HCT116 (cell line): ENCODE results near the gene BRD2. TPM values are rescaled to one million over a fixed set of nuclear protein-coding genes. Genes with fewer than 3 reads are reported as not detected.
A peak's percentile ranks its signal among the peaks of the same experiment; 100 is the strongest.

Experiments used
- ATAC-seq: fragments of 200-7000 bp; cut with Tn5 transposase; 2 replicates; pipeline ENCODE4 v1.9.1; 2020; ENCODE audit warnings: mild to moderate bottlenecking, moderate library complexity
- BruUV-seq: library from RNA; stranded (reverse); fragments of 400-500 nt; replicated peaks from 2 replicates; lab custom pipeline; 2021; lab: Mats Ljungman, UMichigan
- CTCF ChIA-PET: fragments of 300-600 bp; sonication (Branson Sonifier 250); formaldehyde crosslinking; loops from one replicate; lab custom pipeline; 2021; ENCODE audit warnings: antibody characterized with exemption; lab: Charles Lee
- POLR2A ChIA-PET: fragments of 300-600, 350-600 bp; sonication (Branson Sonifier 250); formaldehyde crosslinking; loops from one replicate; lab custom pipeline; 2021; ENCODE audit warnings: antibody characterized with exemption; lab: Charles Lee
- RAD21 ChIA-PET, 2 experiments: fragments of 300-600 bp; sonication (Branson Sonifier 250); formaldehyde crosslinking; loops; one replicate each; lab custom pipeline; 2023; ENCODE audit warnings: low total read pairs in 2 of 2; ENCODE audit not compliant: uncharacterized antibody in 2 of 2, unreplicated experiment in 2 of 2, low non-redundant PET in 1 of 2; lab: Charles Lee
- DNase-seq: peaks from one replicate; pipeline ENCODE4 v3.0.0-alpha.2; 2010; ENCODE audit warnings: low read depth, low spot score
- H2AFZ ChIP-seq: fragments of 200-600 bp; shearing (Covaris generic), sonication (generic); 2 replicates; pipeline ENCODE4 v1.6.1; 2017; ENCODE audit warnings: low read depth, mixed run types, mixed read lengths, antibody characterized with exemption, low read length; ENCODE audit not compliant: poor library complexity, severe bottlenecking
- H3K27ac ChIP-seq: 2 replicates; pipeline ENCODE4 v1.5.1; 2012; ENCODE audit warnings: low read depth, low read length
- H3K27me3 ChIP-seq: fragments of 200-600 bp; sonication (generic); 2 replicates; pipeline ENCODE4 v1.6.1; 2016; ENCODE audit warnings: mixed run types, low read length, mixed read lengths; ENCODE audit not compliant: insufficient read depth
- H3K36me3 ChIP-seq, 2 experiments: fragments of 200-500 bp in 1 of 2; fragments of 200-600 bp in 1 of 2; sonication (Bioruptor generic) in 1 of 2; sonication (generic) in 1 of 2; 2 replicates each; pipeline versions ENCODE4 v1.5.1 to v1.6.1; 2014 to 2016; ENCODE audit warnings: low read length in 2 of 2, inconsistent platforms in 1 of 2, mixed read lengths in 1 of 2, mixed run types in 1 of 2; ENCODE audit not compliant: insufficient read depth in 2 of 2, control insufficient read depth in 1 of 2
- H3K4me1 ChIP-seq, 2 experiments: fragments of 200-600 bp in 1 of 2; sonication (generic) in 1 of 2; 2 replicates each; pipeline versions ENCODE4 v1.5.1 to v1.6.1; 2012 to 2017; ENCODE audit warnings: low read length in 2 of 2, inconsistent platforms in 1 of 2, mild to moderate bottlenecking in 1 of 2, mixed read lengths in 1 of 2, mixed run types in 1 of 2, moderate library complexity in 1 of 2; ENCODE audit not compliant: insufficient read depth in 2 of 2, control insufficient read depth in 1 of 2
- H3K4me2 ChIP-seq: fragments of 200-600 bp; sonication (generic); 2 replicates; pipeline ENCODE4 v1.6.1; 2017; ENCODE audit warnings: mixed run types, low read length, mixed read lengths
- H3K4me3 ChIP-seq, 2 experiments: fragments of 200-600 bp in 1 of 2; sonication (generic) in 1 of 2; replicated peaks in 1 of 2; 2 replicates each; pipeline ENCODE4 v1.5.1; 2011 to 2016; ENCODE audit warnings: low read length in 2 of 2, control low read depth in 1 of 2, low read depth in 1 of 2, mild to moderate bottlenecking in 1 of 2, mixed read lengths in 1 of 2, mixed run types in 1 of 2
- H3K79me2 ChIP-seq: fragments of 200-600 bp; sonication (generic); 2 replicates; pipeline ENCODE4 v1.6.1; 2017; ENCODE audit warnings: mild to moderate bottlenecking, mixed run types, low read length, moderate library complexity, mixed read lengths; ENCODE audit not compliant: insufficient read depth
- H3K9ac ChIP-seq: fragments of 200-600 bp; sonication (generic); 2 replicates; pipeline ENCODE4 v1.6.1; 2016; ENCODE audit warnings: low read length, mixed read lengths
- H3K9me2 ChIP-seq: fragments of 200-600 bp; sonication (generic), shearing (Covaris generic); 2 replicates; pipeline ENCODE4 v1.6.1; 2017; ENCODE audit warnings: mixed run types, mild to moderate bottlenecking, moderate library complexity; ENCODE audit not compliant: insufficient read depth
- H3K9me3 ChIP-seq, 2 experiments: fragments of 200-500 bp in 1 of 2; fragments of 200-600 bp in 1 of 2; sonication (Bioruptor generic) in 1 of 2; sonication (generic) in 1 of 2; 2 replicates each; pipeline ENCODE4 v1.6.1; 2014 to 2017; ENCODE audit warnings: low read length in 2 of 2, mixed read lengths in 2 of 2, inconsistent platforms in 1 of 2, low read depth in 1 of 2, mild to moderate bottlenecking in 1 of 2, mixed run types in 1 of 2, moderate library complexity in 1 of 2; ENCODE audit not compliant: control insufficient read depth in 1 of 2, insufficient read depth in 1 of 2
- H4K20me1 ChIP-seq: fragments of 200-600 bp; sonication (generic), shearing (Covaris generic); 2 replicates; pipeline ENCODE4 v1.6.1; 2017; ENCODE audit warnings: mixed run types, mild to moderate bottlenecking, moderate library complexity; ENCODE audit not compliant: insufficient read depth
- CBX3 ChIP-seq: IDR thresholded peaks from 2 replicates; pipeline ENCODE4 v1.6.1; 2012; ENCODE audit warnings: low read depth
- CEBPB ChIP-seq: IDR thresholded peaks from 2 replicates; pipeline ENCODE4 v1.6.1; 2012; ENCODE audit warnings: low read depth
- EZH2 ChIP-seq: fragments of 200-600 bp; sonication (generic); IDR thresholded peaks from 2 replicates; pipeline ENCODE4 v1.6.1; 2017; ENCODE audit warnings: antibody characterized with exemption, mixed run types
- POLR2AphosphoS5 ChIP-seq: IDR thresholded peaks from 2 replicates; pipeline ENCODE4 v1.6.1; 2011; ENCODE audit warnings: mild to moderate bottlenecking, low read depth, low read length, moderate library complexity
- REST ChIP-seq: IDR thresholded peaks from 2 replicates; pipeline ENCODE4 v1.6.1; 2012; ENCODE audit warnings: low read depth
- YY1 ChIP-seq: IDR thresholded peaks from 2 replicates; pipeline ENCODE4 v1.6.1; 2011; ENCODE audit warnings: low read length, low read depth, moderate library complexity, mild to moderate bottlenecking; ENCODE audit not compliant: insufficient replicate concordance; ENCODE audit errors: extremely low read depth
- intact Hi-C: fragments of 100-400 bp; cut with micrococcal nuclease; formaldehyde crosslinking; loops from 2 replicates; pipeline ENCODE4 v1.10.0; 2022
- total RNA-seq: library from RNA; stranded (reverse); gene quantifications from one replicate; pipeline ENCODE4 v1.2.1, GENCODE V29; 2021; ENCODE audit not compliant: unreplicated experiment

Gene BRD2
- total RNA-seq, 1 experiment from 2014 or later, result 260 TPM

- ATAC-seq, result no peak
- BruUV-seq, result TSS peak; percentile 30
- H4K20me1 ChIP-seq, result peaks cover 58% of the 10 kb centered on the region; the same call in 1 of the 2 replicates
- H3K9ac ChIP-seq, result peak overlapping the region; percentile 94
- H3K4me1 ChIP-seq, result peaks cover 5 to 46% of the 10 kb centered on the region in 2 experiments; a peak in 3 of 4 replicates
- ChIA-PET CTCF (interaction anchor here (1.3 to 3.9 kb wide), 5 partner anchors 10 to 135 kb away, joined by 3 to 42 read pairs (median 16); partner anchors contain the start of gene TAP2), POLR2A (interaction anchor here (0.6 to 8.1 kb wide), 9 partner anchors 11 to 275 kb away, joined by 3 to 227 read pairs (median 16); partner anchors contain the start of genes PSMB9, TAP1 and TAP2), RAD21 (no interaction called here)
- H3K36me3 ChIP-seq, result peaks cover 48 to 61% of the 10 kb centered on the region in 2 experiments
- no peak overlapping the region for H2AFZ ChIP-seq
- no peaks in the 10 kb centered on the region for H3K9me2 ChIP-seq
- peak overlapping the region; percentile 82 to 95 for H3K4me3 ChIP-seq
- H3K79me2 ChIP-seq, result peaks cover 87% of the 10 kb centered on the region
- H3K27ac ChIP-seq, result peak overlapping the region; percentile 70
- intact Hi-C loops, result no loop called here
- H3K27me3 ChIP-seq, result no peaks in the 10 kb centered on the region
- no peaks in the 10 kb centered on the region for H3K9me3 ChIP-seq
- TF ChIP-seq POLR2AphosphoS5, result peak; percentile 8; the same call in 1 of the 2 replicates
- TF ChIP-seq CEBPB, result no peak
- TF ChIP-seq CBX3, result no peak
- H3K4me2 ChIP-seq, result peak overlapping the region; percentile 84
- DNase-seq, result no peak
Observed at GRCh38 chr6:32973144-32974015, 5.0 kb downstream of the BRD2 start.

GRCh38 chr6:32974016-32974333, 5.6 kb downstream of the BRD2 start:
- ATAC-seq (no peak), DNase-seq (no peak)
- H3K36me3 ChIP-seq, result peaks cover 53 to 66% of the 10 kb centered on the region in 2 experiments
- H2AFZ ChIP-seq, result no peak overlapping the region
- H3K4me2 ChIP-seq, result peak overlapping the region; percentile 84
- H3K4me3 ChIP-seq, result peak overlapping the region; percentile 82 to 95
- H3K9ac ChIP-seq, result peak overlapping the region; percentile 94
- no peaks in the 10 kb centered on the region for H3K27me3 ChIP-seq
- peaks cover 5 to 41% of the 10 kb centered on the region in 2 experiments; a peak in 3 of 4 replicates for H3K4me1 ChIP-seq
- no peaks in the 10 kb centered on the region for H3K9me2 ChIP-seq
- ChIA-PET CTCF (interaction anchor here (1.3 to 1.5 kb wide), 2 partner anchors 10 to 40 kb away, joined by 3 to 7 read pairs; no protein-coding TSS in a partner anchor), RAD21 (no interaction called here), POLR2A (interaction anchor here (1.2 to 8.1 kb wide), 2 partner anchors 11 to 19 kb away, joined by 3 to 227 read pairs; no protein-coding TSS in a partner anchor)
- BruUV-seq, result no TSS peak
- TF ChIP-seq YY1 (no peak), REST (no peak), EZH2 (no peak)
- H3K27ac ChIP-seq, result peak overlapping the region; percentile 70; the same call in 1 of the 2 replicates
- H3K79me2 ChIP-seq, result peaks cover 91% of the 10 kb centered on the region
- peaks cover 63% of the 10 kb centered on the region; the same call in 1 of the 2 replicates for H4K20me1 ChIP-seq
- no peaks in the 10 kb centered on the region for H3K9me3 ChIP-seq
- intact Hi-C loops, result no loop called here
